ENCODE measurements around the gene PNCK.

Gene PNCK

GRCh38 chrX:153642655-153643430 lies 30.8 kb downstream of the PNCK start:
- TF ChIP-seq CTCF (IDR thresholded peaks at IDR 0.05; ENCODE audit: low read depth, low read length): no peak
- H3K4me3 ChIP-seq (ENCODE audit: low read depth, low read length): peak overlapping the region; percentile 41
- H3K9me3 ChIP-seq (ENCODE audit: severe bottlenecking): no peaks in the 10 kb centered on the region
- H3K27ac ChIP-seq: no peak overlapping the region
- peak; percentile 19 for DNase-seq
- H3K36me3 ChIP-seq: no peaks in the 10 kb centered on the region
- H3K27me3 ChIP-seq (ENCODE audit: insufficient read depth, low read depth, severe bottlenecking): peaks cover 33% of the 10 kb centered on the region

DNA sequence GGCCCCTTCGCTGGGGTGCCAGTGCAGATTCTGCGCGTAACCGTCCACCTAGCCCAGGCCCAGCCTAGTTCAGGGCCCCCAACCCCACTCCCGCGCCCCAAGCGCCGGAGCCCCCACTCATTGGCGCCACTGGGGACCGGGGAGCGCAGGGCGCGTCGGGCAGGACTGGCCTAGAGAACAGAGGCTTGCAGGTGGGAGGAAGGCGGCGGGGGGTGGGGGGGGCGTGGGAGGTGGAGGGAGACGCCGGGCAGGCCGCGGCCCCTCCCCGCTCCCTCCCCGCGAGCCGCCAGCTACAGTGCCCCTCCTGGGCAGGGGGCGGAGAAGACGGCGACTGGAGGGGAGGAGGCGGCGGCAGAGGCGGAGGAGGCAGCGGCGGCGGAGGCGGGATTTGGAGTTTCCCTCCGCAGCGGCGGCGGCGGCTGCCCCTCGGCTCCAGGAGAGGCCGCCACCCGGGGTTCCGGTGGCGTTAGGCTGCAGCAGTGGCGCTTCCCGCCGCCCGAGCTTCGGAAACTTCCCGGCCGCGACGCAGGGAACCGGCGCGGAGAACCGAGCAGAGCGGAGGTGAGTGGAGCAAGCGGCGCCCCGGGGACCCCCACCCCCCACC lies 31.5 kb downstream of the PNCK start:
- Histone ChIP-seq H3K9me3 (ENCODE audit: severe bottlenecking) (no peaks in the 10 kb centered on the region), H3K27ac (no peak overlapping the region), H3K27me3 (ENCODE audit: insufficient read depth, low read depth, severe bottlenecking) (peaks cover 35% of the 10 kb centered on the region), H3K36me3 (no peaks in the 10 kb centered on the region), H3K4me3 (ENCODE audit: low read depth, low read length) (peak overlapping the region; percentile 41)
- peak; percentile 67 for DNase-seq
- no peak for TF ChIP-seq CTCF (IDR thresholded peaks at IDR 0.05; ENCODE audit: low read depth, low read length)

DNA sequence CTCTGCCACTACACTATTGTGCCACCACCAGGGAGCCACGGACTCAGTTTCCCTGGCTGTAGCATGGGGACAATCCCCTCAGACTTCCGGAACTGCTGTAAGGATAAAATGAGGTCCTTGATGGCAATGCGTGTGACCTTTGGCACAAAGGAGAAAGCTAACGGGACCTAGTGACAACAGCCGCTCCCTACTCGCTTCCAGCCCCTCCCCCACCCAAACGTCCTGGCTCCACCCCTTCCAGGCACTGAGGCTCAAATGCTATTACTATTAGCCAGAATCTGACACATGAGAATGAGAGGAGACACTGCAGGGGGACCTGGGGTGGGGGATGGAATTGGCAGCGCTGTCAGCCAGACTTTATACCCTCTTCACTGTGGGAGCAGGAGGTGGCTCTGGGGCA lies 32.0 kb downstream of the PNCK start:
- no peak for TF ChIP-seq CTCF (IDR thresholded peaks at IDR 0.05; ENCODE audit: low read depth, low read length)
- peaks cover 35% of the 10 kb centered on the region for H3K27me3 ChIP-seq (ENCODE audit: insufficient read depth, low read depth, severe bottlenecking)
- H3K4me3 ChIP-seq (ENCODE audit: low read depth, low read length): peak overlapping the region; percentile 41
- H3K27ac ChIP-seq: no peak overlapping the region
- no peaks in the 10 kb centered on the region for H3K9me3 ChIP-seq (ENCODE audit: severe bottlenecking)
- H3K36me3 ChIP-seq: no peaks in the 10 kb centered on the region
- no peak for DNase-seq

DNA sequence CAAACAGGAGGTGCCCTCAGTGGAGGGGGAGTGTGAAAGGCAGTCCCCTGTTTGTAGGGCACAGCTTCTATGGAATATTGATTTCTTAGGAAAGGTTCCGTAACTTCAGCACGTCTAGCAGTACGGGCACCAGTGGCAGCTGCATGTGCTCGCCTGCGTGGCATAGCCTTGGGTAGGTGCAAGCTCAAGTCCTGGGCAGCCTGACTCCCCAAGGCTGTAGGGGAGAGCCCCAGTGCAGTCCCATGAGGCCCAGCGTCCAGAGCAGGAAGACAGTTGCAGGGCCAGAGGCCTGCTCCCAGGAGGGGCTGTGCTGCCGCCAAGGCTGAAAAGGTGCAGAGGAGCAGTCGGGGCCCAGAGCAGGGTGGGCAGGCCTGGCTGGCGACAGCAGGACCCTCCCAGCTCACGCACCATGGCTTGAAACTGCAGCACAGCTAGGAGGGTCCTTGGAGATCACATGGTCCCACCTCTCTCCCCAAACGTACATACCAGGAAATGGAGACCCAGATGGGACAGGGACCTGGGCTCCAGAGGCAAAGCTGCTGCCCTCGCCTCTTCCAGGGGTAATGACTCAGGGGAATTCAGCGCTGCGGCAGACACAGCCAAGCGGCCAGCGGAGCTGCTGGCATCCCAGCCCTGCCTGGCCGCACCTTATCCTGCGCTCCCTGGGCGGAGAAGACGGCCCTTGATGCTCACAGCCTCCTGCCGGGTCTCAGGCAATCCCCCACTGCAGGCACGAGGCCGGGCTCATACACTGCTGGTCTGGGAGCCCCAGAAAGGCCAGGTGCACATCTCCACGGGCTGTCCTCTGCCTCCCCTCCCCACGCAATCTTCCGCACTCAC lies 32.7 kb downstream of the PNCK start:
- peaks cover 35% of the 10 kb centered on the region for H3K27me3 ChIP-seq (ENCODE audit: insufficient read depth, low read depth, severe bottlenecking)
- no peaks in the 10 kb centered on the region for H3K9me3 ChIP-seq (ENCODE audit: severe bottlenecking)
- no peak for TF ChIP-seq CTCF (IDR thresholded peaks at IDR 0.05; ENCODE audit: low read depth, low read length)
- H3K4me3 ChIP-seq (ENCODE audit: low read depth, low read length): no peak overlapping the region
- H3K27ac ChIP-seq: no peak overlapping the region
- H3K36me3 ChIP-seq: no peaks in the 10 kb centered on the region
- peak; percentile 11 for DNase-seq

DNA sequence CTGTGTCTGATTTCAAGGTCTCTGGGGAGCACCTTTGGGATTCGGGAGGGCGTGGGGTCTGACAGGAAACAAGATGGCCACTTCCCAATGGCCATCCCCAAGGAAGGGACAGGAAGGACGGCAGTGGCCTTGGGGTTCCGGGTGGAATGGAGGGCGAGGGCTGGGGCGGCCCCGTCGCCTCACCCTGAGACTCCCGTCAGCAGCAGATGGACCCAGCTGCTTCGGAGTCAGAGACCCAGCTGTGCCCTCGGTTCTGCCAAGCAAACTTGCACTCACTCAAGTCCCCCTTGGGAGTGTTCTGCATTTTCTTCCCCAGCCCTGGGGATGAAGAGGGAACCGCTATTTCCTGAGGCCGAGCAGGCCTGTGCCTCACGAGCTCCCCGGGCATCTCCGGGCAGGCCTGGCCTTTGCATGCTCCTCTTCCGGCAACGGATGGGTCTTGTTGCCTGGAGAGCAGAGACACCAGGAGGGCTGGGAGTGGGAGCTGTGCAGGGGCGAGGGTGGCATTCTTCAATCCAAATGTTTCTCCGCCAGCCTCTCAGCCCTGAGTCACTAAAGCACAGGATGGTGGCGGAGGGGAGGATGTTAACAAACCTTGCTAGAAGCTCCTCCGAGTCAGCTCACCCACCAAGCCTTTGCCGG lies 33.4 kb downstream of the PNCK start:
- Histone ChIP-seq H3K9me3 (ENCODE audit: severe bottlenecking) (no peaks in the 10 kb centered on the region), H3K27me3 (ENCODE audit: insufficient read depth, low read depth, severe bottlenecking) (peaks cover 36% of the 10 kb centered on the region), H3K4me3 (ENCODE audit: low read depth, low read length) (no peak overlapping the region), H3K36me3 (no peaks in the 10 kb centered on the region), H3K27ac (no peak overlapping the region)
- TF ChIP-seq CTCF (IDR thresholded peaks at IDR 0.05; ENCODE audit: low read depth, low read length): no peak
- DNase-seq: no peak
